IPS DF 19.7 (cell line): ENCODE results near the gene FRAS1.

Source experiments
- DNase-seq: peaks from one replicate; pipeline ENCODE4 v3.0.0-alpha.2; 2013; ENCODE audit warnings: low read depth, low spot score

FRAS1 gene

GRCh38 chr4:78509043-78509442 is 451.9 kb downstream of the FRAS1 start:
- DNase-seq, result no peak

DNA sequence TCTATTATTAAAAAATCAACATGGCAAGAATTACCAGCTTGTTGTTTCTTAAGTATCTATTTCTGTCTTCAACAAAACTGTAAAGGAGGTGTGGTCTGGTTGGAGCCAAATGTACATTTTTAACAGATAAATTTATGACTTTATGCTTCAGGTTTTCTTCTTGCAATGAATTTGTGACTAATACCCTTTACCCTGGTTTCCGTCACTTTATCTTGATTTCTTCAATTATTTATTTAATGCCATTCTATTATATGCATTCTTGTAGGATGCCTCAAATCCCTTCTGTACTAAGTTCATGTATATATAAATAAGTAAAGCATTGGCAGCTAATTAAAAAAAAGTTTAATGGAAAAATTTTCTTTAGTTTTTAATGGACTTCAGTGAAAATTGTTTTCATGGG is 453.0 kb downstream of the FRAS1 start:
- DNase-seq, result no peak

DNA sequence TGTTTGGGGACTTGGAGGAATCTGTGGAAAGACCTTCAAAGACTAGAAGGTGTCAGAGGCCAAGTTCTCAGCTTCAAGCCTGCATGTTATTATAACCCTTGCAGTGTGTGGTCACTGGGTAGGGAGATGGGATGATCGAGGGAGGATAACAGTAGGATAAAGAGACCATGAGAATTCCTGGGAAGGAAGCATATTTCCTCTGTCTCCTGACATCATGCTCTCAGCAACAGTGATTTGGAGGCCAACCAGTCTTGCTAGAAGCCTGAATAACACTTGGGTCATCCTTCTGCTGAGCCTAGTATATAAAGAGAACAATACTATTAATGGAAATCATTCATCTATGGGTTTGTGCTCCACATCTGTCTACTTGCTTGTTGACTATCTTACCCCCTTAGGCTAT is 453.6 kb downstream of the FRAS1 start:
- no peak for DNase-seq

DNA sequence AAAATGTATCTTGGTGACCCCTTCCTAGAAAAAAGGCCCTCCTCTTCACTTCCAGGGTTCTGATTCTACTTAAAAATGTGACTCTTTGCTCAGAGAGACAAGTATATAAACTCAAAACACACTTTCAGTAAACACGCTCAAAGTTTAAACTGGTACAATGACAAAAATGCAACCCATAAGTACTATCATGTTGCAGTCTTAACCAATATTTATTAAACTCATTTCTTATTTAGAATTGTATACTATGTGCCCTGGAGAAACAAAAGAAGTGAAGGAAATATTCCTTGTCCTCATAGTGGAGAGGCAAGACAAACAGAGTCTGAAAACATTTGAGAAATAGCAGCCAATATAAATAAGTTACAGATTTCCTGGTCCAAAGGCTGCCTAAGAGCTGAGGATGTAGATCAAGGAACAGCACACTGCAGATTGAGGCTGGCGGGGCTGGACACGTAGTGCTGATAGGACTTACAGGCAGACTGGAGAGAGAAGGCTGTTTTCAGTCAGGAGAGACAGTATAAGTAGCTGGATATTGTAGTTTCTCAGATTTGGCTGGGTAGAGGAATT is 455.3 kb downstream of the FRAS1 start:
- no peak for DNase-seq

GRCh38 chr4:78513411-78513975 is 456.4 kb downstream of the FRAS1 start:
- no peak for DNase-seq

GRCh38 chr4:78517050-78517652 is 460.0 kb downstream of the FRAS1 start:
- DNase-seq, result no peak

DNA sequence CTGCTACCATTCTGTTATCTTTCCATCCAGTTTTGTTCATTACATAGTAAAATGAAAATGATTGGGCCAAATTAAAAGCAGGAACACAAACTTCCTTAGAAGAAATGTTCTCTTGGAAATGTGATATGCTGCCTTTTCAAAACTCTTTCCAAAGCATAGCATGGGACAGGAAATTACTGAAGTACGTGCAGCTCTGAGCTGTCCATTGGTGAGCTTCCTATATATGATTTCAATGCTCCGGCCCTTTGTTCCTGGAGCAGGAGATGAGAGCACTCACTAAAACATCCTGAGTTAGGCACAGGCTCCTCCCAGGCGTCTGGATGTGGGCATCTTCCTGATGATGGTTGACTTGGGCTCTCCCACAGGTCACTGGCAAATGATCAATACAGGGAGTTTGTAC is 461.4 kb downstream of the FRAS1 start:
- no peak for DNase-seq

GRCh38 chr4:78519962-78520361 is 462.8 kb downstream of the FRAS1 start:
- DNase-seq, result no peak

DNA sequence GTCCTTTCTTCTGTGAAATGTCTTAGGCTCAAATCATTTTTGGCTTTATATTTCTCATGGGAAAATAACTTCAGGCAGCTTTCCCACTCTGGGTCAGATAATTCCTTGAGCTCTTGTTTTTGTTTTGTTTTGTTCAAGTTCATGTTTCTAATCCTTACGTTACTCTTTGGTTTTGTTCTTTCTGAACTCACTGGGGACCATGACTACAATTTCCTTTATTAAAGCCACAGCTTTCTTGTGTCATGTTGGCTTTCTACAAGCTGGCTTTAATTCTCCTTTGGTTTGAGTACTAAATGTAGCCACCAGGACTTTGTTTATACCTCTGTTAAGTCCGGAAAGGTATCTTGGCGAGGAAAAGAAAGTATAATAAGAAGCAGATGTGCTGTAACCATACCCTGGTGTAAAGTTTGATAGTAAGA is 463.7 kb downstream of the FRAS1 start:
- no peak for DNase-seq

DNA sequence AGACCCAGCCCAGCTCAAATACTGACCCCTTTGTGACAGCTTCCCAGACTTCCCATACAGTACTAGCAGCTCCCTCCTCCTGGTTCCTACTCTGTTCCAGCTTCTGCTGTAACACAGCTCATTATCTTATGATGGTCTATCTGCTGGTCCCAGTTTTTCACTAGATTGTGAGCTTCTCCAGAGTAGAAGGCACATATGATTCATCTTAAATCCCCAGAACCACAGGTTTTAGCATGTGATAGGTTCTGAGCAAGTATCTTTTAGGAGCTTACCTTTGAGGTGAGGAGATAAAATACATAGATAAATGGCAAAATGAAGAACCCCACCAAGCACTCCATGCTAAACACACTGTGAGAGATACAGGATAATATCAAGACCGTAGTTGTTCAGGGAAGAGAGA is 466.9 kb downstream of the FRAS1 start:
- DNase-seq, result no peak

GRCh38 chr4:78525559-78525958 is 468.4 kb downstream of the FRAS1 start:
- no peak for DNase-seq

DNA sequence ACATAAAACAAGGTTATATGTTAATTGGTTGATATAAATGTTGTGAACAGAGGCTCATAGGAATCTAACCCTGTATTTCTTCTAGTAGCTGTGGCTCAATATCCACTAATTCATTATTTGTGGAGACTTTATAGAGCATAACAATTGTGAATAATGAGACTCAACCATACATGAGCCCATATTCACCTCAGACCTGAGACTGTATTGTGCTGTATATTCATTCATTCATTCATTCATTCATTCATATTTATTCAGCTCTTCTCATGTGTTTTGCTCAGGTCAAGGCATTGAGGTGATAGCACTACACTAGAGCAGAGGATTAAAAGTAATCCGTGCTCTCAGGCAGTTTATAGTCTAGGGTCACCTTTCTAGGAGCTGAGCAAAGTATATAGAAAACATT is 470.0 kb downstream of the FRAS1 start:
- no peak for DNase-seq

- no peak for DNase-seq
These were observed 470.4 kb downstream of the FRAS1 start for GRCh38 chr4:78527555-78527954.

GRCh38 chr4:78528327-78528726 is 471.2 kb downstream of the FRAS1 start:
- DNase-seq, result no peak

- DNase-seq, result no peak
These were observed 472.6 kb downstream of the FRAS1 start for GRCh38 chr4:78529569-78530209.

- no peak for DNase-seq
These were observed 474.9 kb downstream of the FRAS1 start for GRCh38 chr4:78532046-78532445.

DNA sequence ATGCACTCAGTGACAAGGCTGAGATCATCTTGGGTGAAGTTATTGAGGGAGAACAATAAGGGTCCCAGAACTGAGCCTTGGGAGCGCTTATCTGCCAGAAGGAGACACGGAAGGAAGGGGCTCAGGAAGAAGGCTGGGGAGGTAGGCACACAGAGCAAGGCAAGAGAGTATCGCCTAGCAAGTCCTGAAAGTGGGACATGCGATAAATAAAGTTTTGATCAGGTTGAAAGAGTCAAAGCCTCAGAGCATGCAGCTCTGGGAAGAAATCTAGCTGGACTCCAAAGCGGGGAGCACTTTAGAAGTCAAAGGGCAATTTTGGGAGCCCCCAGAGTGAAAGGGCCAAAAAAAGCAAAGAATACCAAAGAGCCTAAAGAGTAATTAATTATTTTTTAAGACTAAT is 476.7 kb downstream of the FRAS1 start:
- no peak for DNase-seq

DNA sequence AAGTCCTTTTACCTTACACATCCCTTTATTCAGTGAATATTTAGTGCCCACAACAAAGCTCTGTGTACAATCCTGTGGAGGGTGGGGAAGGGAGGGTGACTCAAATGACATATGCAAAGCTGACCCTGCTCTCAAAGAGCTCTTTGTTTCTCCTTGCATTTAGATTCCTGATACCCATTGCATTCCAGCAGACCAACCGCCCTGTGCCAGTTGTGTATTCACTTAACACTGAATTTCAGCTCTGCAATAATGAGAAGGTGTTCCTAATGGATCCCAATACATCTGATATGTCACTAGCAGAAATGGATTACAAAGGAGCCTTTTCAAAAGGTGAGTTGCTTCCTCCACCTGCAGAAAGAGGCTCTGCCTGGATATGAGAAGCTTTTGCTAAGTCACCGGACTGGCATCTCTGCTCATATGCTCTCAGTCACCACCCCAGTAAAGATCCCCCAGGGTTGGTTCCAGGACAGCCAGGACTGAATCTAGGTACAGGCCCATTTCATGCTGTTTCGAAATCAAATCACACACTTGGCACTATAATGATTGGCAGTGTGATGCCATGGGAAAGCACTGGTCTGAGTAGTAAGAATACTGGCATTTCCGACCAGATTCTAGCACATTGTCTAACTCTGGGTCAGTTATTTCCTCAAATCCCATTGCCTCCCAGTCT is 477.3 kb downstream of the FRAS1 start:
- DNase-seq, result no peak

- DNase-seq, result no peak
These were observed 485.2 kb downstream of the FRAS1 start for GRCh38 chr4:78542373-78542772.

- DNase-seq, result no peak
These were observed 486.5 kb downstream of the FRAS1 start for GRCh38 chr4:78543424-78544125.

- no peak for DNase-seq
These were observed 487.6 kb downstream of the FRAS1 start for GRCh38 chr4:78544678-78545077.
